ENCODE results near the gene MAPK6. TPM values are rescaled to one million over a fixed set of nuclear protein-coding genes. Genes with fewer than 3 reads are reported as not detected.

MAPK6 gene
- polyA plus RNA-seq, 1 donor from 2014 or later, result 140 TPM

- TF ChIP-seq POLR2AphosphoS5 (IDR thresholded peaks at IDR 0.05) (no peak), SMC3 (conservative IDR thresholded peaks at IDR 0.05; ENCODE audit: poor library complexity) (no peak), CTCF (IDR thresholded peaks at IDR 0.05; ENCODE audit: poor library complexity, severe bottlenecking) (no peak), REST (IDR thresholded peaks at IDR 0.05; ENCODE audit: borderline replicate concordance) (no peak), MXI1 (conservative IDR thresholded peaks at IDR 0.05; ENCODE audit: poor library complexity, severe bottlenecking) (no peak), RAD21 (conservative IDR thresholded peaks at IDR 0.05) (no peak), EP300 (conservative IDR thresholded peaks at IDR 0.05; ENCODE audit: poor library complexity, severe bottlenecking) (no peak), EZH2 (IDR thresholded peaks at IDR 0.05; ENCODE audit: borderline replicate concordance, insufficient read depth, low read length, poor library complexity, severe bottlenecking) (no peak), TAF1 (IDR thresholded peaks at IDR 0.05; ENCODE audit: low read depth) (no peak)
- Histone ChIP-seq H2AFZ (ENCODE audit: low read depth, low read length) (no peak overlapping the region), H3K4me2 (ENCODE audit: low read length) (no peak overlapping the region), H3K4me3 (ENCODE audit: low read length) (no peak overlapping the region), H3K9me3 (ENCODE audit: low read length) (no peaks in the 10 kb centered on the region), H3K27me3 (ENCODE audit: insufficient read depth, low read depth, low read length) (no peaks in the 10 kb centered on the region), H3K9me2 (ENCODE audit: insufficient read depth, low read length) (no peaks in the 10 kb centered on the region), H3F3A (ENCODE audit: insufficient read depth, low read length, poor library complexity, severe bottlenecking) (no peaks in the 10 kb centered on the region), H3K27ac (ENCODE audit: low read length) (no peak overlapping the region), H3K79me2 (replicated peaks; ENCODE audit: insufficient read depth, low read length) (no peaks in the 10 kb centered on the region), H3K9ac (ENCODE audit: low read length) (no peak overlapping the region), H4K20me1 (ENCODE audit: insufficient read depth) (no peaks in the 10 kb centered on the region), H3K36me3 (ENCODE audit: insufficient read depth, low read length) (no peaks in the 10 kb centered on the region)
These were observed 61.0 kb downstream of the MAPK6 start for GRCh38 chr15:52080031-52080430.

GRCh38 chr15:52080706-52081392, 61.8 kb downstream of the MAPK6 start:
- no peaks in the 10 kb centered on the region for H3K36me3 ChIP-seq (ENCODE audit: insufficient read depth, low read length)
- no peaks in the 10 kb centered on the region for H3K27me3 ChIP-seq (ENCODE audit: insufficient read depth, low read depth, low read length)
- H3K9me3 ChIP-seq (ENCODE audit: low read length), result no peaks in the 10 kb centered on the region
- H3K27ac ChIP-seq (ENCODE audit: low read length), result no peak overlapping the region
- no peaks in the 10 kb centered on the region for H4K20me1 ChIP-seq (ENCODE audit: insufficient read depth)
- no peaks in the 10 kb centered on the region for H3K79me2 ChIP-seq (replicated peaks; ENCODE audit: insufficient read depth, low read length)
- TF ChIP-seq MXI1 (conservative IDR thresholded peaks at IDR 0.05; ENCODE audit: poor library complexity, severe bottlenecking), result no peak
- no peak for TF ChIP-seq EP300 (conservative IDR thresholded peaks at IDR 0.05; ENCODE audit: poor library complexity, severe bottlenecking)
- no peak for TF ChIP-seq EZH2 (IDR thresholded peaks at IDR 0.05; ENCODE audit: borderline replicate concordance, insufficient read depth, low read length, poor library complexity, severe bottlenecking)
- TF ChIP-seq REST (IDR thresholded peaks at IDR 0.05; ENCODE audit: borderline replicate concordance), result no peak
- TF ChIP-seq SMC3 (conservative IDR thresholded peaks at IDR 0.05; ENCODE audit: poor library complexity), result no peak
- no peak for TF ChIP-seq TAF1 (IDR thresholded peaks at IDR 0.05; ENCODE audit: low read depth)
- TF ChIP-seq POLR2AphosphoS5 (IDR thresholded peaks at IDR 0.05), result no peak
- no peak for TF ChIP-seq CTCF (IDR thresholded peaks at IDR 0.05; ENCODE audit: poor library complexity, severe bottlenecking)
- TF ChIP-seq RAD21 (conservative IDR thresholded peaks at IDR 0.05), result no peak
- no peak overlapping the region for H3K4me2 ChIP-seq (ENCODE audit: low read length)
- H3K9ac ChIP-seq (ENCODE audit: low read length), result no peak overlapping the region
- no peak overlapping the region for H3K4me3 ChIP-seq (ENCODE audit: low read length)
- H3K9me2 ChIP-seq (ENCODE audit: insufficient read depth, low read length), result no peaks in the 10 kb centered on the region
- H2AFZ ChIP-seq (ENCODE audit: low read depth, low read length), result no peak overlapping the region
- no peaks in the 10 kb centered on the region for H3F3A ChIP-seq (ENCODE audit: insufficient read depth, low read length, poor library complexity, severe bottlenecking)

All from neural cell (in vitro differentiated cells).